DOHH2 (cell line): ENCODE data around the gene PRB2.
"Not testable (repeated sequence)": the region's sequence is repeated elsewhere in the genome, so short reads cannot be mapped to it uniquely, and the experiment has no call there.

Source experiments
- CTCF ChIP-seq: fragments of 200-600 bp; sonication (generic); IDR thresholded peaks from one replicate; pipeline ENCODE4 v1.5.1; 2014; ENCODE audit warnings: antibody characterized with exemption, mild to moderate bottlenecking, low read depth, low read length; ENCODE audit not compliant: poor library complexity, severe bottlenecking
- EZH2phosphoT487 ChIP-seq: fragments of 200-600 bp; sonication (generic); IDR thresholded peaks from 2 replicates; pipeline ENCODE4 v1.6.1; 2017; ENCODE audit warnings: borderline replicate concordance, mild to moderate bottlenecking, antibody characterized with exemption, low read length, moderate library complexity, mixed read lengths

GRCh38 chr12:11377420-11377819 lies 17.9 kb downstream of the PRB2 start:
- TF ChIP-seq CTCF, EZH2phosphoT487: not testable (repeated sequence)
